Activated CD4-positive, alpha-beta T cell treated with anti-CD3 and anti-CD28 coated beads for 36 hours (primary cell): ENCODE results near the gene WAC. TPM values are rescaled to one million over a fixed set of nuclear protein-coding genes. Genes with fewer than 3 reads are reported as not detected.
"Not testable (repeated sequence)": the region's sequence is repeated elsewhere in the genome, so short reads cannot be mapped to it uniquely, and the experiment has no call there.

ENCODE experiments used
- ATAC-seq: fragments of 200-7000 bp; cut with Tn5 transposase; one replicate; pipeline ENCODE4 v1.10.0; 2021; ENCODE audit warnings: mild to moderate bottlenecking, moderate library complexity
- CTCF ChIA-PET: fragments of 350-600 bp; sonication (Branson Sonifier 250); formaldehyde crosslinking; loops from one replicate; lab custom pipeline; 2021; ENCODE audit warnings: antibody characterized with exemption; lab: Charles Lee
- POLR2A ChIA-PET: fragments of 350-600 bp; sonication (Branson Sonifier 250); formaldehyde crosslinking; loops from one replicate; lab custom pipeline; 2021; ENCODE audit warnings: antibody characterized with exemption, inconsistent platforms; lab: Charles Lee
- DNase-seq: peaks from one replicate; pipeline ENCODE4 v3.0.0-alpha.2; 2020
- H3K27ac Mint-ChIP-seq: one replicate; pipeline ENCODE4 v1.8.0; 2021; ENCODE audit warnings: mixed read lengths
- H3K27me3 Mint-ChIP-seq: one replicate; pipeline ENCODE4 v1.8.0; 2021; ENCODE audit warnings: mixed read lengths
- H3K36me3 Mint-ChIP-seq: one replicate; pipeline ENCODE4 v1.8.0; 2021; ENCODE audit warnings: low read depth, mixed read lengths
- H3K4me1 Mint-ChIP-seq: one replicate; pipeline ENCODE4 v1.8.0; 2021; ENCODE audit warnings: mixed read lengths
- H3K4me3 Mint-ChIP-seq: one replicate; pipeline ENCODE4 v1.8.0; 2021; ENCODE audit warnings: mild to moderate bottlenecking, moderate library complexity, mixed read lengths
- H3K9me3 Mint-ChIP-seq: one replicate; pipeline ENCODE4 v1.8.0; 2021; ENCODE audit warnings: low read depth, mixed read lengths
- intact Hi-C, 2 experiments: fragments of 100-400 bp; cut with DNase I in 1 of 2; cut with micrococcal nuclease in 1 of 2; formaldehyde crosslinking; loops; one replicate each; pipeline versions ENCODE4 v1.14.2 to v1.15.1; 2022 to 2024; cut with DNase I, micrococcal nuclease
- total RNA-seq, 2 experiments: library from RNA; stranded (reverse); gene quantifications; one replicate each; pipeline ENCODE4 v1.2.3, GENCODE V29; 2021

Gene WAC, protein sequence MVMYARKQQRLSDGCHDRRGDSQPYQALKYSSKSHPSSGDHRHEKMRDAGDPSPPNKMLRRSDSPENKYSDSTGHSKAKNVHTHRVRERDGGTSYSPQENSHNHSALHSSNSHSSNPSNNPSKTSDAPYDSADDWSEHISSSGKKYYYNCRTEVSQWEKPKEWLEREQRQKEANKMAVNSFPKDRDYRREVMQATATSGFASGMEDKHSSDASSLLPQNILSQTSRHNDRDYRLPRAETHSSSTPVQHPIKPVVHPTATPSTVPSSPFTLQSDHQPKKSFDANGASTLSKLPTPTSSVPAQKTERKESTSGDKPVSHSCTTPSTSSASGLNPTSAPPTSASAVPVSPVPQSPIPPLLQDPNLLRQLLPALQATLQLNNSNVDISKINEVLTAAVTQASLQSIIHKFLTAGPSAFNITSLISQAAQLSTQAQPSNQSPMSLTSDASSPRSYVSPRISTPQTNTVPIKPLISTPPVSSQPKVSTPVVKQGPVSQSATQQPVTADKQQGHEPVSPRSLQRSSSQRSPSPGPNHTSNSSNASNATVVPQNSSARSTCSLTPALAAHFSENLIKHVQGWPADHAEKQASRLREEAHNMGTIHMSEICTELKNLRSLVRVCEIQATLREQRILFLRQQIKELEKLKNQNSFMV
- total RNA-seq = 100 to 1,000 TPM; 103 to 136 TPM

DNA sequence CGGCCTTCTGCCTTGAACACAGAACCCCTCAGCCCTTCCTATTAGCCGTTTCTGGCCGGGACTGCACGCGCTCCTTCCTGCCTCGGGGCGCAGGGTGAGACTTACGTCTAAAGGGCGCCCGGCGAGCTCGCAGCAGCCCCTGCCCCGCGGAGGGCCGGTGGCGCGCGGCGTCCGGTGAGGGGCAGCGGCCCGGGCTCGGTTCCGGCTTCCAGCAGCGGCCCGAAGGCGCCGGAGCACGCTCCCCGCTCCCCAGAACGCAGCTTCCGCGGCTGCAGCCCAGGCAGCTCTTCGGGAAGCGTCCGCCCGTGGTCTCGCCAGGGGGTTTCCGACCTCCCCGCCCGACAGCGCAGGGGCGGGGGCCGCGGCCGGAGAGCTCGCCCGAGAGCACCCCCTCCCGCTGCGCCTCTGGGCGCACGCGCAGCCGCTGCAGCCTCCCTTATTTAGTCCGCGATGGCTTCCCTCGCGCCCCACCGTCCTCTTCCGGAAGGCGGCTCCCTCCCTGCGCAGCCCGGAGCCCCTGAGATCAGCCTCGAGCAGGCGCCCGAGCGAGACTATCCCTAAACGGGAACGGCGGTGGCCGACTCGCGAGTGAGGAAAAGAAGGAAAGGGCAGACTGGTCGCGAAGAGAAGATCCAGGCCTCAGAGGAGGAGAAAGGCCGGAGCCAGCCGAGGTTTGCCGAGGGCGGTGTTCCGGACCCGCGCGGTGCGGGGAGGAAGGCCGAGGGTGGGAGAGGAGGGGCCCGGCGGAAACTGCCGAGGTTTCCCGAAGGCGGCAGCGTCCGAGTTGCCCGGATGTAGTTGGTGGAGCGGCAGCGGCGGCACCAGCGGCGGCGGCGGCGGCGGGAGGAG lies at the start of gene WAC:
Gene WAC, plus strand, starts transcription at position 782 of the 849 bp plus-strand sequence. CDS start 462 bp downstream, outside the sequence.
- H3K4me1 Mint-ChIP-seq = peaks cover 55% of the 10 kb centered on the region

GRCh38 chr10:28489206-28489605 lies 43.7 kb upstream of the WAC start:
- CTCF ChIA-PET = interaction anchor here (0.7 to 1.2 kb wide), 2 partner anchors 12 to 175 kb away, joined by 3 read pairs; no protein-coding TSS in a partner anchor
- H3K27ac Mint-ChIP-seq = no peak overlapping the region
- no peaks in the 10 kb centered on the region for H3K36me3 Mint-ChIP-seq
- intact Hi-C loops = no loop called here
- peaks cover 7% of the 10 kb centered on the region for H3K27me3 Mint-ChIP-seq
- no peaks in the 10 kb centered on the region for H3K9me3 Mint-ChIP-seq
- no peaks in the 10 kb centered on the region for H3K4me1 Mint-ChIP-seq
- ATAC-seq (no peak), DNase-seq (no peak)
- POLR2A ChIA-PET = no interaction called here
- H3K4me3 Mint-ChIP-seq = no peak overlapping the region

More for the DNA sequence above, at the start of gene WAC:
- CTCF ChIA-PET = no interaction called here
- ATAC-seq (peak; percentile 88), DNase-seq (peak; percentile 99)
- Mint-ChIP-seq H3K9me3 (no peaks in the 10 kb centered on the region), H3K4me3 (peak within 1 kb of the TSS; percentile 95), H3K27ac (peak within 1 kb of the TSS; percentile 100), H3K36me3 (peaks cover 59% of the 10 kb centered on the region), H3K27me3 (no peaks in the 10 kb centered on the region)
- intact Hi-C loops = loop anchor here (1.0 to 10.0 kb wide), 14 partner anchors 40 to 1902 kb away; partner anchors contain the start of genes MPP7 (in 2 of the 2), ACBD5 (in 1 of the 2), BAMBI (in 1 of the 2) and MAP3K8 (in 1 of the 2)
- POLR2A ChIA-PET = interaction anchor here (0.6 kb wide), 1 partner anchor 71 kb away, joined by 3 read pairs; no protein-coding TSS in a partner anchor

GRCh38 chr10:28490256-28490865 lies 42.6 kb upstream of the WAC start:
- H3K27me3 Mint-ChIP-seq, CTCF ChIA-PET, intact Hi-C loops, POLR2A ChIA-PET, H3K36me3 Mint-ChIP-seq, H3K27ac Mint-ChIP-seq, ATAC-seq, DNase-seq, H3K9me3 Mint-ChIP-seq, H3K4me3 Mint-ChIP-seq, H3K4me1 Mint-ChIP-seq: not testable (repeated sequence)

- ATAC-seq = no peak
- Mint-ChIP-seq H3K27me3 (peaks cover 7% of the 10 kb centered on the region), H3K4me1 (no peaks in the 10 kb centered on the region), H3K9me3 (no peaks in the 10 kb centered on the region), H3K27ac (no peak overlapping the region), H3K4me3 (no peak overlapping the region), H3K36me3 (no peaks in the 10 kb centered on the region)
- DNase-seq = no peak
- ChIA-PET POLR2A (interaction anchor here (0.7 kb wide), 1 partner anchor 564 kb away, joined by 3 read pairs; no protein-coding TSS in a partner anchor), CTCF (interaction anchor here (1.2 kb wide), 1 partner anchor 9 kb away, joined by 4 read pairs; no protein-coding TSS in a partner anchor)
- intact Hi-C loops = no loop called here
Measured at GRCh38 chr10:28492116-28492920, 40.6 kb upstream of the WAC start.

GRCh38 chr10:28494420-28494819 lies 38.5 kb upstream of the WAC start:
- ChIA-PET CTCF (interaction anchor here (0.7 kb wide), 1 partner anchor 16 kb away, joined by 5 read pairs; no protein-coding TSS in a partner anchor), POLR2A (no interaction called here)
- intact Hi-C loops = no loop called here
- H3K4me3 Mint-ChIP-seq = no peak overlapping the region
- no peaks in the 10 kb centered on the region for H3K9me3 Mint-ChIP-seq
- H3K4me1 Mint-ChIP-seq = no peaks in the 10 kb centered on the region
- H3K36me3 Mint-ChIP-seq = no peaks in the 10 kb centered on the region
- ATAC-seq (no peak), DNase-seq (no peak)
- H3K27ac Mint-ChIP-seq = no peak overlapping the region
- peaks cover 7% of the 10 kb centered on the region for H3K27me3 Mint-ChIP-seq

- ATAC-seq (no peak), DNase-seq (no peak)
- Mint-ChIP-seq H3K4me3 (no peak overlapping the region), H3K27me3 (peaks cover 6% of the 10 kb centered on the region), H3K27ac (no peak overlapping the region), H3K9me3 (no peaks in the 10 kb centered on the region), H3K36me3 (no peaks in the 10 kb centered on the region), H3K4me1 (no peaks in the 10 kb centered on the region)
- ChIA-PET CTCF (no interaction called here), POLR2A (no interaction called here)
- intact Hi-C loops = no loop called here
Measured at GRCh38 chr10:28495084-28495483, 37.8 kb upstream of the WAC start.

GRCh38 chr10:28496017-28496416 lies 36.9 kb upstream of the WAC start:
- Mint-ChIP-seq H3K4me1 (no peaks in the 10 kb centered on the region), H3K4me3 (no peak overlapping the region), H3K27me3 (peaks cover 4% of the 10 kb centered on the region), H3K27ac (no peak overlapping the region), H3K36me3 (no peaks in the 10 kb centered on the region), H3K9me3 (no peaks in the 10 kb centered on the region)
- CTCF ChIA-PET = no interaction called here
- intact Hi-C loops = no loop called here
- no peak for ATAC-seq
- DNase-seq = no peak
- POLR2A ChIA-PET = no interaction called here

DNA sequence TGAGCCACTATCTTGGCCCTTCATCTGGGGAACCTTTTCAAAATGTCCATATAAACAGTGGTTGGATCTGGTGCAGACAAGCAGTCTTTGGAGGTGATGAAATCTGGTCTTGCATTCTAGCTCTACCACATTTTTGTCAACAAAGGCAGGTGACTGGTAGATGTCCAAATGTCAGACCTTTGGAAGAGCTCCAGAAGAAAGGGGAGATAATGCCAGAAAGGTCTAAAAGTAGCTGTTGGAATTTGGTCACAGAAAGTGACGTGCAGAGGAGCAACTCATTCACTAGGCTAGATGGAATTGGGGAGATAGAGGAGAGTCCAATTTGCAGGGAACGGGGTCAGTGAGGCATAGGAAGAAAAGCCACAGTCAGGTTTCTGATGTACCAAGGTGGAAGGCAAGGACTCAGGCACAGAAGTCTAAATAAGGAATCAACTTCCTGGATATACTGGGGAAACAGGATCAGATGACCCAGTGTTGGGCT lies 36.4 kb upstream of the WAC start:
- ChIA-PET CTCF (no interaction called here), POLR2A (no interaction called here)
- Mint-ChIP-seq H3K36me3 (no peaks in the 10 kb centered on the region), H3K27ac (no peak overlapping the region), H3K4me1 (no peaks in the 10 kb centered on the region), H3K9me3 (no peaks in the 10 kb centered on the region), H3K4me3 (no peak overlapping the region), H3K27me3 (peaks cover 2% of the 10 kb centered on the region)
- ATAC-seq (no peak), DNase-seq (no peak)
- intact Hi-C loops = no loop called here

DNA sequence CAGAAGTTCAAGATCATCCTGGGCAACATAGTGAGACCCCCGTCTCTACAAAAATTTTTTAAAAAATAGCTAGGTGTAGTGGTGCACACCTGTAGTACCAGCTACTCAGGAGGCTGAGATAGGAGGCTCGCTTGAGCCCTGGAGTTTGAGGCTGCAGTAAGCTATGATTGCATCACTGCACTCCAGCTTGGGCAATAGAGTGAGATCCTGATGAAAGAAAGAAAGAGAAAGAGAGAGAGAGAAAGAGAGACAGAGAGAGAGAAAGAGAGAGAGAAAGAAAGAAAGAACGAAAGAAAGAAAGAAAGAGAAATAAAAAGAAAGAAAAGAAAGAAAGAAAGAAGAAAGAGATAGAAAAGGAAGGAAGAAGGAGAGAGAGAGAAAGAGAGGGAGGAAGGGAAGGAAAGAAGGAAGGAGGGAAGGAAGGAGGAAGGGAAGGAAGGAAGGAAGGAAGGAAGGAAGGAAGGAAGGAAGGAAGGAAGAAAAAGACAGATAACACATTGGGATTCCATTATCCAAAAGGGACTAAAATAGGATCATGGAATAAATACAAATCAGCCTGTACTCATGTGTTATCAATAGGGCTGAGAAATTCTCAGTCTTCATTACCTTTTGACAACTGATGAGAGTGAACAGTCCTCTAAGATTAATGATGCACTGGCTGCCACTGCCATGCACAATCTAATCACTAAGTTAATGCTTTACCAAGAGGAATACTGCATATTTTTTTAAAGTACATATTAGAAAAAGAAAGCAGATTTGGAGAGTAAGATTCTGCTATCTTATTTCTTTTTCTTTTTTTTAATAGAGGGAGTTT lies 35.4 kb upstream of the WAC start:
- Mint-ChIP-seq H3K4me1 (no peaks in the 10 kb centered on the region), H3K36me3 (no peaks in the 10 kb centered on the region), H3K9me3 (no peaks in the 10 kb centered on the region), H3K27ac (no peak overlapping the region), H3K4me3 (no peak overlapping the region), H3K27me3 (no peaks in the 10 kb centered on the region)
- ATAC-seq (no peak), DNase-seq (no peak)
- CTCF ChIA-PET = interaction anchor here (0.6 kb wide), 1 partner anchor 818 kb away, joined by 3 read pairs; no protein-coding TSS in a partner anchor
- intact Hi-C loops = no loop called here
- POLR2A ChIA-PET = no interaction called here
